ENCODE results near the gene FTO.
"Not testable (repeated sequence)": the region's sequence is repeated elsewhere in the genome, so short reads cannot be mapped to it uniquely, and the experiment has no call there.

FTO gene

GRCh38 chr16:54181683-54182329 is 477.9 kb downstream of the FTO start:
- not testable (repeated sequence) for H3K4ac ChIP-seq (ENCODE audit: low read length); H3K9ac ChIP-seq (ENCODE audit: low read depth, low read length, poor library complexity); H2BK5ac ChIP-seq (ENCODE audit: low read length); H3K27ac ChIP-seq (replicated peaks; ENCODE audit: low read length); H2BK15ac ChIP-seq (ENCODE audit: low read length); H4K91ac ChIP-seq (ENCODE audit: low read depth, low read length, poor library complexity); H3K18ac ChIP-seq (ENCODE audit: low read length); H3K4me3 ChIP-seq (ENCODE audit: low read length in 2 of 2); H3K14ac ChIP-seq (ENCODE audit: low read length); H3K27me3 ChIP-seq (ENCODE audit: control insufficient read depth in 3 of 3, insufficient read depth in 3 of 3, low read depth in 1 of 3, low read length in 3 of 3); H2BK120ac ChIP-seq (ENCODE audit: low read depth, low read length); DNase-seq (ENCODE audit: low spot score); H2AFZ ChIP-seq (ENCODE audit: low read length); H3K36me3 ChIP-seq (replicated peaks in 1 of 2; ENCODE audit: control insufficient read depth in 2 of 2, insufficient read depth in 2 of 2, low read length in 2 of 2); H2BK12ac ChIP-seq (ENCODE audit: low read length); H3K79me1 ChIP-seq (ENCODE audit: low read depth, low read length); H4K8ac ChIP-seq (ENCODE audit: low read depth, low read length); H2AK5ac ChIP-seq (ENCODE audit: low read depth, low read length); H3K23ac ChIP-seq (ENCODE audit: low read depth, low read length, poor library complexity); H3K4me2 ChIP-seq (ENCODE audit: insufficient read depth, low read length, poor library complexity, severe bottlenecking)
- no CpG with 5 or more reads among the region's 10 CpGs for WGBS, 2 donors (ENCODE audit: extremely low coverage in 2 of 2, insufficient read length in 2 of 2, insufficient replicate concordance in 1 of 2)
- Histone ChIP-seq H3K9me3 (replicated peaks in 1 of 2; ENCODE audit: control insufficient read depth in 2 of 2, insufficient read depth in 1 of 2, low read depth in 1 of 2, low read length in 2 of 2) (peaks cover 0 to 13% of the 10 kb centered on the region in 2 donors), H3K4me1 (ENCODE audit: control insufficient read depth in 2 of 2, insufficient read depth in 1 of 2, low read depth in 1 of 2, low read length in 2 of 2) (peaks cover 5 to 13% of the 10 kb centered on the region in 2 donors)

DNA sequence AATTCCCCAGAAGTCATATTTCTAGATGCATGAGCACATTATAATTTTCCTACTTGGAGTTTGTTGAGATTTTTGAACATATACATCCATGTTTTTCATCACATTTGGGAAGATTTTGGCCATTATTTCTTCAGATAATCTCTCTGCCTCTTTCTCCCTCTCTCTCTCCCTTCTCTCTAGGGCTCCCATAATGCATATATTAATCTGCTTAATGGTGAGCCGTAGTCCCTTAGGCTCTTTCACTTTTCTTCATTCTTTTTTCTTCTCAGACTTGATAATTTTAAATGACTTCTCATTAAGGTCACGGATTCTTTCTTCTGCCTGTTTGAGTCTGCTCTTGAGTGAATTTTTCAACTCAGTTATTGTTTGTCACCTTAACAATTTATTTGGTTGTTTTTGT is 481.1 kb downstream of the FTO start:
- H3K36me3 ChIP-seq (replicated peaks in 1 of 2; ENCODE audit: control insufficient read depth in 2 of 2, insufficient read depth in 2 of 2, low read length in 2 of 2) = no peaks in the 10 kb centered on the region
- no peak overlapping the region for H4K91ac ChIP-seq (ENCODE audit: low read depth, low read length, poor library complexity)
- no peak overlapping the region for H3K14ac ChIP-seq (ENCODE audit: low read length)
- no peaks in the 10 kb centered on the region for H3K79me1 ChIP-seq (ENCODE audit: low read depth, low read length)
- no peak overlapping the region for H2BK15ac ChIP-seq (ENCODE audit: low read length)
- no peaks in the 10 kb centered on the region for H3K4me1 ChIP-seq (ENCODE audit: control insufficient read depth in 2 of 2, insufficient read depth in 1 of 2, low read depth in 1 of 2, low read length in 2 of 2)
- H3K23ac ChIP-seq (ENCODE audit: low read depth, low read length, poor library complexity) = no peak overlapping the region
- no peak overlapping the region for H2AFZ ChIP-seq (ENCODE audit: low read length)
- no peak for DNase-seq (ENCODE audit: low spot score)
- no peak overlapping the region for H3K4me2 ChIP-seq (ENCODE audit: insufficient read depth, low read length, poor library complexity, severe bottlenecking)
- no peak overlapping the region for H3K4me3 ChIP-seq (ENCODE audit: low read length in 2 of 2)
- H4K8ac ChIP-seq (ENCODE audit: low read depth, low read length) = no peak overlapping the region
- no peak overlapping the region for H3K4ac ChIP-seq (ENCODE audit: low read length)
- no peak overlapping the region for H2BK5ac ChIP-seq (ENCODE audit: low read length)
- no peak overlapping the region for H2BK12ac ChIP-seq (ENCODE audit: low read length)
- peaks cover 0 to 15% of the 10 kb centered on the region in 2 donors for H3K9me3 ChIP-seq (replicated peaks in 1 of 2; ENCODE audit: control insufficient read depth in 2 of 2, insufficient read depth in 1 of 2, low read depth in 1 of 2, low read length in 2 of 2)
- no peak overlapping the region for H2AK5ac ChIP-seq (ENCODE audit: low read depth, low read length)
- H3K18ac ChIP-seq (ENCODE audit: low read length) = no peak overlapping the region
- no peak overlapping the region for H3K27ac ChIP-seq (replicated peaks; ENCODE audit: low read length)
- H3K9ac ChIP-seq (ENCODE audit: low read depth, low read length, poor library complexity) = no peak overlapping the region
- H2BK120ac ChIP-seq (ENCODE audit: low read depth, low read length) = no peak overlapping the region
- WGBS, 2 donors (ENCODE audit: extremely low coverage in 2 of 2, insufficient read length in 2 of 2, insufficient replicate concordance in 1 of 2) = no CpG with 5 or more reads among the region's 2 CpGs
- peaks cover 0 to 13% (median 0%) of the 10 kb centered on the region in 3 experiments for H3K27me3 ChIP-seq (ENCODE audit: control insufficient read depth in 3 of 3, insufficient read depth in 3 of 3, low read depth in 1 of 3, low read length in 3 of 3)

GRCh38 chr16:54191163-54191562 is 487.2 kb downstream of the FTO start:
- no peak for DNase-seq (ENCODE audit: low spot score)
- no peak overlapping the region for H2BK120ac ChIP-seq (ENCODE audit: low read depth, low read length)
- no peak overlapping the region for H2AK5ac ChIP-seq (ENCODE audit: low read depth, low read length)
- no peak overlapping the region for H3K18ac ChIP-seq (ENCODE audit: low read length)
- H4K8ac ChIP-seq (ENCODE audit: low read depth, low read length) = no peak overlapping the region
- H3K4me1 ChIP-seq (ENCODE audit: control insufficient read depth in 2 of 2, insufficient read depth in 1 of 2, low read depth in 1 of 2, low read length in 2 of 2) = peaks cover 5 to 14% of the 10 kb centered on the region in 2 donors
- H4K91ac ChIP-seq (ENCODE audit: low read depth, low read length, poor library complexity) = no peak overlapping the region
- no peak overlapping the region for H2AFZ ChIP-seq (ENCODE audit: low read length)
- no CpG with 5 or more reads among the region's 2 CpGs for WGBS, 2 donors (ENCODE audit: extremely low coverage in 2 of 2, insufficient read length in 2 of 2, insufficient replicate concordance in 1 of 2)
- no peak overlapping the region for H3K4me3 ChIP-seq (ENCODE audit: low read length in 2 of 2)
- no peak overlapping the region for H3K14ac ChIP-seq (ENCODE audit: low read length)
- no peak overlapping the region for H3K9ac ChIP-seq (ENCODE audit: low read depth, low read length, poor library complexity)
- H3K27me3 ChIP-seq (ENCODE audit: control insufficient read depth in 3 of 3, insufficient read depth in 3 of 3, low read depth in 1 of 3, low read length in 3 of 3) = peaks cover 0 to 16% (median 2%) of the 10 kb centered on the region in 3 experiments
- H3K4ac ChIP-seq (ENCODE audit: low read length) = no peak overlapping the region
- H3K9me3 ChIP-seq (replicated peaks in 1 of 2; ENCODE audit: control insufficient read depth in 2 of 2, insufficient read depth in 1 of 2, low read depth in 1 of 2, low read length in 2 of 2) = peaks cover 0 to 3% of the 10 kb centered on the region in 2 donors
- no peak overlapping the region for H3K4me2 ChIP-seq (ENCODE audit: insufficient read depth, low read length, poor library complexity, severe bottlenecking)
- H2BK15ac ChIP-seq (ENCODE audit: low read length) = no peak overlapping the region
- no peaks in the 10 kb centered on the region for H3K79me1 ChIP-seq (ENCODE audit: low read depth, low read length)
- H2BK12ac ChIP-seq (ENCODE audit: low read length) = no peak overlapping the region
- H3K27ac ChIP-seq (replicated peaks; ENCODE audit: low read length) = no peak overlapping the region
- no peak overlapping the region for H2BK5ac ChIP-seq (ENCODE audit: low read length)
- no peak overlapping the region for H3K23ac ChIP-seq (ENCODE audit: low read depth, low read length, poor library complexity)
- no peaks in the 10 kb centered on the region for H3K36me3 ChIP-seq (replicated peaks in 1 of 2; ENCODE audit: control insufficient read depth in 2 of 2, insufficient read depth in 2 of 2, low read length in 2 of 2)

DNA sequence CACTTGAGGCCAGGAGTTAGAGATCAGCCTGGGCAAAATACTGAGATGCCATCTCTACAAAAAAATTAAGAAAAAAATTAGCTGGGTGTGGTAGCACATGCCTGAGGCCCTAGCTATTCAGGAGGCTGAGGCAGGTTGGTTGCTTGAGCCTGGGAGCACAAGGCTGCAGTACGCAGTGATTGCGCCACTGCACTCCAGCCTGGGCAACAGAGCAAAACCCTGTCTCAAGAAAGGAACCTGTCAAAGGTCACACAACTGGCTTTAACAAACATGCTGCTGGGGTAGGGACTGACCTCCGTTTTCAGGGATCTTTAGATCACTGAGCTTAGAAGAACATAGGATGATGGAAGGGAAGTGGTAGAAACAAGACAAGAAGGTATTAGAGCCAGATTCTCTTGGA is 487.6 kb downstream of the FTO start:
- Histone ChIP-seq H3K27ac (replicated peaks; ENCODE audit: low read length) (no peak overlapping the region), H2AK5ac (ENCODE audit: low read depth, low read length) (no peak overlapping the region), H3K4me2 (ENCODE audit: insufficient read depth, low read length, poor library complexity, severe bottlenecking) (no peak overlapping the region), H3K79me1 (ENCODE audit: low read depth, low read length) (no peaks in the 10 kb centered on the region), H2BK120ac (ENCODE audit: low read depth, low read length) (no peak overlapping the region), H4K8ac (ENCODE audit: low read depth, low read length) (no peak overlapping the region), H3K23ac (ENCODE audit: low read depth, low read length, poor library complexity) (no peak overlapping the region), H2AFZ (ENCODE audit: low read length) (no peak overlapping the region), H2BK5ac (ENCODE audit: low read length) (no peak overlapping the region), H3K9ac (ENCODE audit: low read depth, low read length, poor library complexity) (no peak overlapping the region), H3K18ac (ENCODE audit: low read length) (no peak overlapping the region), H3K36me3 (replicated peaks in 1 of 2; ENCODE audit: control insufficient read depth in 2 of 2, insufficient read depth in 2 of 2, low read length in 2 of 2) (no peaks in the 10 kb centered on the region), H3K27me3 (ENCODE audit: control insufficient read depth in 3 of 3, insufficient read depth in 3 of 3, low read depth in 1 of 3, low read length in 3 of 3) (peaks cover 0 to 14% (median 4%) of the 10 kb centered on the region in 3 experiments), H3K4me3 (ENCODE audit: low read length in 2 of 2) (no peak overlapping the region), H2BK15ac (ENCODE audit: low read length) (no peak overlapping the region), H3K14ac (ENCODE audit: low read length) (no peak overlapping the region), H2BK12ac (ENCODE audit: low read length) (no peak overlapping the region), H4K91ac (ENCODE audit: low read depth, low read length, poor library complexity) (no peak overlapping the region), H3K4me1 (ENCODE audit: control insufficient read depth in 2 of 2, insufficient read depth in 1 of 2, low read depth in 1 of 2, low read length in 2 of 2) (peaks cover 5 to 14% of the 10 kb centered on the region in 2 donors), H3K9me3 (replicated peaks in 1 of 2; ENCODE audit: control insufficient read depth in 2 of 2, insufficient read depth in 1 of 2, low read depth in 1 of 2, low read length in 2 of 2) (peaks cover 0 to 3% of the 10 kb centered on the region in 2 donors), H3K4ac (ENCODE audit: low read length) (no peak overlapping the region)
- DNase-seq (ENCODE audit: low spot score) = no peak
- no CpG with 5 or more reads among the region's 3 CpGs for WGBS, 2 donors (ENCODE audit: extremely low coverage in 2 of 2, insufficient read length in 2 of 2, insufficient replicate concordance in 1 of 2)

All from neuronal stem cell (in vitro differentiated cells).